H1 (cell line): ENCODE measurements around the gene TRIM44. TPM values are rescaled to one million over a fixed set of nuclear protein-coding genes. Genes with fewer than 3 reads are reported as not detected.
"Not testable (repeated sequence)": the region's sequence is repeated elsewhere in the genome, so short reads cannot be mapped to it uniquely, and the experiment has no call there.

Experiments
- CTCF ChIA-PET: fragments of 300-600 bp; sonication (Branson Sonifier 250); formaldehyde crosslinking; loops from one replicate; lab custom pipeline; 2021; ENCODE audit not compliant: partially characterized antibody; lab: Charles Lee
- POLR2A ChIA-PET: fragments of 300-600 bp; sonication (Branson Sonifier 250); formaldehyde crosslinking; loops from one replicate; lab custom pipeline; 2021; ENCODE audit warnings: inconsistent platforms; ENCODE audit not compliant: partially characterized antibody; lab: Charles Lee
- DNase-seq, 2 experiments: peaks; one replicate each; pipeline versions ENCODE4 v3.0.0 to v3.0.0-alpha.2; 2010 to 2022; ENCODE audit warnings: low spot score in 2 of 2, low read depth in 1 of 2, mixed read lengths in 1 of 2
- FAIRE-seq: peaks from 2 replicates; lab custom pipeline; 2011; peaks lifted over from hg19 to GRCh38; lab: Jason Lieb, UNC
- H2AFZ ChIP-seq: 2 replicates; pipeline ENCODE4 v1.8.1; 2012; ENCODE audit warnings: low read length, inconsistent platforms
- H2AK5ac ChIP-seq: 2 replicates; pipeline ENCODE4 v1.6.1; 2013; ENCODE audit warnings: low read depth, low read length
- H2BK120ac ChIP-seq: replicated peaks from 2 replicates; pipeline ENCODE3; 2013; ENCODE audit warnings: low read depth, low read length, inconsistent platforms
- H2BK12ac ChIP-seq: 2 replicates; pipeline ENCODE4 v1.6.1; 2013; ENCODE audit warnings: low read depth, low read length
- H2BK15ac ChIP-seq: 2 replicates; pipeline ENCODE4 v1.6.1; 2013; ENCODE audit warnings: low read length
- H2BK20ac ChIP-seq: 2 replicates; pipeline ENCODE4 v1.6.1; 2013; ENCODE audit warnings: low read length
- H2BK5ac ChIP-seq: 2 replicates; pipeline ENCODE4 v1.6.1; 2013; ENCODE audit warnings: low read depth, low read length
- H3K14ac ChIP-seq: 2 replicates; pipeline ENCODE4 v1.6.1; 2013; ENCODE audit warnings: inconsistent platforms; ENCODE audit not compliant: insufficient read length
- H3K18ac ChIP-seq: 2 replicates; pipeline ENCODE4 v1.6.1; 2013; ENCODE audit warnings: low read length; ENCODE audit errors: extremely low read depth
- H3K23ac ChIP-seq: 2 replicates; pipeline ENCODE4 v1.6.1; 2013; ENCODE audit warnings: inconsistent platforms; ENCODE audit not compliant: insufficient read length
- H3K23me2 ChIP-seq: 2 replicates; pipeline ENCODE4 v1.6.1; 2013; ENCODE audit warnings: low read depth, low read length
- H3K27ac ChIP-seq: 2 replicates; pipeline ENCODE4 v1.6.1; 2011; ENCODE audit warnings: low read depth, low read length, inconsistent platforms
- H3K27me3 ChIP-seq, 4 experiments: replicated peaks in 1 of 4; 1 replicate in 1 of 4; 2 replicates in 3 of 4; pipeline versions ENCODE4 v1.6.1 to v1.8.1; 2011 to 2013; ENCODE audit warnings: low read length in 3 of 4, mild to moderate bottlenecking in 3 of 4, inconsistent platforms in 2 of 4, mixed read lengths in 2 of 4, moderate library complexity in 1 of 4; ENCODE audit not compliant: control insufficient read depth in 3 of 4, insufficient read depth in 3 of 4; ENCODE audit errors: extremely low read depth in 1 of 4
- H3K36me3 ChIP-seq, 4 experiments: 2 replicates each; pipeline versions ENCODE4 v1.6.1 to v1.8.1; 2011 to 2013; ENCODE audit warnings: mild to moderate bottlenecking in 4 of 4, low read length in 3 of 4, moderate library complexity in 2 of 4, control low read depth in 1 of 4, inconsistent platforms in 1 of 4; ENCODE audit not compliant: insufficient read depth in 4 of 4, control insufficient read depth in 2 of 4
- H3K4ac ChIP-seq: replicated peaks from 2 replicates; pipeline ENCODE3; 2013; ENCODE audit warnings: low read length, low read depth, mixed read lengths, inconsistent platforms; ENCODE audit not compliant: insufficient read length
- H3K4me1 ChIP-seq, 4 experiments: replicated peaks in 1 of 4; 1 replicate in 1 of 4; 2 replicates in 3 of 4; pipeline versions ENCODE4 v1.6.1 to v1.8.1; 2011 to 2013; ENCODE audit warnings: low read length in 3 of 4, inconsistent platforms in 2 of 4, mixed read lengths in 1 of 4; ENCODE audit not compliant: insufficient read depth in 4 of 4, control insufficient read depth in 3 of 4
- H3K4me2 ChIP-seq, 2 experiments: 2 replicates each; pipeline versions ENCODE4 v1.6.1 to v1.8.1; 2011 to 2013; ENCODE audit warnings: low read depth in 2 of 2, low read length in 2 of 2, control low read depth in 1 of 2, inconsistent platforms in 1 of 2, mild to moderate bottlenecking in 1 of 2; ENCODE audit not compliant: insufficient read depth in 1 of 2
- H3K4me3 ChIP-seq, 4 experiments: fragments of 200-600, 300-600 bp in 1 of 4; sonication (generic), shearing (Covaris generic), sonication (Bioruptor Twin) in 1 of 4; 2 replicates each; pipeline versions ENCODE4 v1.5.1 to v1.8.1; 2011 to 2016; ENCODE audit warnings: low read length in 4 of 4, low read depth in 3 of 4, control low read depth in 2 of 4, inconsistent platforms in 2 of 4, mild to moderate bottlenecking in 2 of 4, mixed read lengths in 1 of 4, moderate library complexity in 1 of 4; ENCODE audit not compliant: insufficient read depth in 2 of 4; ENCODE audit errors: extremely low read depth in 1 of 4
- H3K56ac ChIP-seq: replicated peaks from 2 replicates; pipeline ENCODE3; 2013; ENCODE audit warnings: low read depth, mild to moderate bottlenecking, mixed read lengths, low read length, inconsistent platforms; ENCODE audit not compliant: insufficient read length
- H3K79me1 ChIP-seq: 2 replicates; pipeline ENCODE4 v1.6.1; 2013; ENCODE audit warnings: low read depth, low read length, control low read depth
- H3K79me2 ChIP-seq, 2 experiments: 2 replicates each; pipeline versions ENCODE4 v1.6.1 to v1.8.1; 2012 to 2013; ENCODE audit warnings: low read length in 2 of 2, mild to moderate bottlenecking in 2 of 2, inconsistent platforms in 1 of 2; ENCODE audit not compliant: insufficient read depth in 2 of 2, control insufficient read depth in 1 of 2
- H3K9ac ChIP-seq, 4 experiments: replicated peaks in 1 of 4; 1 replicate in 1 of 4; 2 replicates in 3 of 4; pipeline versions ENCODE4 v1.6.1 to v1.8.1; 2011 to 2013; ENCODE audit warnings: low read depth in 3 of 4, low read length in 3 of 4, control low read depth in 2 of 4, mild to moderate bottlenecking in 2 of 4, moderate library complexity in 2 of 4, inconsistent platforms in 1 of 4; ENCODE audit errors: extremely low read depth in 1 of 4
- H3K9me3 ChIP-seq, 2 experiments: 2 replicates each; pipeline versions ENCODE4 v1.6.1 to v1.8.1; 2012 to 2013; ENCODE audit warnings: mild to moderate bottlenecking in 2 of 2, moderate library complexity in 2 of 2, control low read depth in 1 of 2, inconsistent platforms in 1 of 2, low read depth in 1 of 2, low read length in 1 of 2, mixed read lengths in 1 of 2; ENCODE audit not compliant: insufficient read depth in 2 of 2
- H4K20me1 ChIP-seq, 2 experiments: replicated peaks in 1 of 2; 2 replicates each; pipeline versions ENCODE3 to v1.8.1; 2011 to 2013; ENCODE audit warnings: inconsistent platforms in 2 of 2, low read length in 2 of 2, mild to moderate bottlenecking in 1 of 2; ENCODE audit not compliant: insufficient read depth in 2 of 2, control insufficient read depth in 1 of 2
- H4K5ac ChIP-seq: 2 replicates; pipeline ENCODE4 v1.6.1; 2013; ENCODE audit warnings: low read length, low read depth, mixed read lengths, inconsistent platforms; ENCODE audit not compliant: insufficient read length
- H4K8ac ChIP-seq: 2 replicates; pipeline ENCODE4 v1.8.0; 2013; ENCODE audit warnings: mild to moderate bottlenecking, moderate library complexity, low read length, inconsistent platforms; ENCODE audit not compliant: insufficient read depth; ENCODE audit errors: extremely low read depth
- H4K91ac ChIP-seq: replicated peaks from 2 replicates; pipeline ENCODE3; 2013; ENCODE audit warnings: low read length, mixed read lengths, inconsistent platforms; ENCODE audit not compliant: insufficient read length
- WGBS, 2 experiments: shearing (Covaris generic) in 1 of 2; methylation state at CpG; one replicate each; pipeline versions ENCODE4 v1.1.6 to v1.1.7; 2013 to 2015; ENCODE audit warnings: low lambda C conversion rate in 2 of 2, mixed read lengths in 2 of 2, inconsistent platforms in 1 of 2, low coverage in 1 of 2, missing lambda C conversion rate in 1 of 2; ENCODE audit not compliant: insufficient replicate concordance in 2 of 2, insufficient coverage in 1 of 2, insufficient read length in 1 of 2; ENCODE audit errors: extremely low coverage in 1 of 2, missing lambda C conversion rate in 1 of 2; 5-methylcytosine and 5-hydroxymethylcytosine counted together
- polyA plus RNA-seq, 7 experiments: library from polyadenylated mRNA; depleted of rRNA in 3 of 7; stranded (reverse) in 5 of 7; unstranded in 2 of 7; fragments of >200 nt in 5 of 7; fragments of 200-250 nt in 2 of 7; gene quantifications; 1 replicate in 5 of 7; 2 replicates in 1 of 7; 4 replicates in 1 of 7; pipeline versions ENCODE4 v1.2.1 to v1.2.3, GENCODE V29; 2011 to 2013; ENCODE audit warnings: missing spikeins in 2 of 7, mixed read lengths in 2 of 7
- total RNA-seq: library from RNA; stranded (reverse); fragmentation: NEBNext Ultra II Directional; extraction: Animal tissue kit (Norgen Biotek cat#: 25700); gene quantifications from 2 replicates; pipeline ENCODE4 v1.2.1, GENCODE V29; 2021

Gene TRIM44
- total and polyA plus RNA-seq, 2 of the 8 experiments (the other 6 are each of a cell fraction or from before 2014, with no cell fraction given), result 13.9 to 34.4 TPM

GRCh38 chr11:35777241-35777640 lies 114.7 kb downstream of the TRIM44 start:
- H3K56ac ChIP-seq, H3K4ac ChIP-seq, H3K27me3 ChIP-seq, H3K14ac ChIP-seq, H3K23me2 ChIP-seq, POLR2A ChIA-PET, DNase-seq, H3K9me3 ChIP-seq, H2BK15ac ChIP-seq, H2AFZ ChIP-seq, H3K18ac ChIP-seq, H3K4me1 ChIP-seq, H3K9ac ChIP-seq, H3K4me3 ChIP-seq, H3K27ac ChIP-seq, H3K79me2 ChIP-seq, H3K79me1 ChIP-seq, H3K23ac ChIP-seq, H3K36me3 ChIP-seq, H4K91ac ChIP-seq, H2AK5ac ChIP-seq, H2BK5ac ChIP-seq, H2BK20ac ChIP-seq, FAIRE-seq, H2BK120ac ChIP-seq, H4K20me1 ChIP-seq, H4K5ac ChIP-seq, H4K8ac ChIP-seq, H3K4me2 ChIP-seq, H2BK12ac ChIP-seq: not testable (repeated sequence)
- CTCF ChIA-PET, result interaction anchor here (1.4 to 1.8 kb wide), 2 partner anchors 45 to 280 kb away, joined by 3 to 4 read pairs; no protein-coding TSS in a partner anchor
- 100% methylated on average over 2 of the region's 3 CpGs; no CpG with 5 or more reads in 1 of the 2 experiments for WGBS, 2 experiments

GRCh38 chr11:35778943-35779342 lies 116.4 kb downstream of the TRIM44 start:
- not testable (repeated sequence) for H2AFZ ChIP-seq, H3K4me1 ChIP-seq, H2BK20ac ChIP-seq, FAIRE-seq, H3K79me1 ChIP-seq, H3K23me2 ChIP-seq, H4K5ac ChIP-seq, H3K23ac ChIP-seq, H3K9ac ChIP-seq, H3K4ac ChIP-seq, H2BK5ac ChIP-seq, H2BK120ac ChIP-seq, H3K14ac ChIP-seq, H3K4me3 ChIP-seq, H2BK12ac ChIP-seq, H2BK15ac ChIP-seq, H3K9me3 ChIP-seq, H3K18ac ChIP-seq, H3K79me2 ChIP-seq, H3K27ac ChIP-seq, DNase-seq, H3K27me3 ChIP-seq, H3K4me2 ChIP-seq, H4K20me1 ChIP-seq, H4K91ac ChIP-seq, H4K8ac ChIP-seq, H2AK5ac ChIP-seq, H3K56ac ChIP-seq, H3K36me3 ChIP-seq
- ChIA-PET POLR2A (interaction anchor here (0.7 kb wide), 1 partner anchor 10 kb away, joined by 3 read pairs; no protein-coding TSS in a partner anchor), CTCF (interaction anchor here (0.6 to 1.8 kb wide), 8 partner anchors 18 to 487 kb away, joined by 3 to 7 read pairs (median 3); no protein-coding TSS in a partner anchor)
- WGBS, 2 experiments, result 92% methylated on average over 8 of the region's 8 CpGs; no CpG with 5 or more reads in 1 of the 2 experiments
